DMS 273 (cell line): ENCODE results near the gene PTPN23.
A peak's percentile ranks its signal among the peaks of the same experiment; 100 is the strongest.

Experiments used
- DNase-seq: peaks from one replicate; lab custom pipeline; 2025; ENCODE audit not compliant: unreplicated experiment; lab: John Stamatoyannopoulos, UW

Gene PTPN23

GRCh38 chr3:47370887-47371697, 9.7 kb upstream of the PTPN23 start:
- peak; percentile 34 for DNase-seq

GRCh38 chr3:47374587-47374986, 6.2 kb upstream of the PTPN23 start:
- no peak for DNase-seq

GRCh38 chr3:47376393-47376792, 4.4 kb upstream of the PTPN23 start:
- DNase-seq, result no peak

- DNase-seq, result peak; percentile 10
These were observed 3.6 kb upstream of the PTPN23 start for GRCh38 chr3:47377186-47377585.

GRCh38 chr3:47378869-47379268, 2.0 kb upstream of the PTPN23 start:
- DNase-seq, result no peak

GRCh38 chr3:47379411-47379899, 1.4 kb upstream of the PTPN23 start:
- DNase-seq, result no peak

GRCh38 chr3:47380026-47380600, 708 bp upstream of the PTPN23 start:
- no peak for DNase-seq

GRCh38 chr3:47381317-47382157, 716 bp downstream of the PTPN23 start:
- peak; percentile 87 for DNase-seq

GRCh38 chr3:47384425-47384824, 3.6 kb downstream of the PTPN23 start:
- DNase-seq, result no peak

- DNase-seq, result no peak
These were observed 4.2 kb downstream of the PTPN23 start for GRCh38 chr3:47385007-47385406.

GRCh38 chr3:47385796-47386195, 5.0 kb downstream of the PTPN23 start:
- DNase-seq, result no peak

- no peak for DNase-seq
These were observed 12.1 kb downstream of the PTPN23 start for GRCh38 chr3:47392933-47393332.

- DNase-seq, result peak; percentile 31
These were observed 13.5 kb downstream of the PTPN23 start for GRCh38 chr3:47394140-47394870.

GRCh38 chr3:47394881-47395280, 14.1 kb downstream of the PTPN23 start:
- DNase-seq, result peak; percentile 74

- DNase-seq, result no peak
These were observed 17.4 kb downstream of the PTPN23 start for GRCh38 chr3:47398228-47398627.

GRCh38 chr3:47399016-47399415, 18.2 kb downstream of the PTPN23 start:
- DNase-seq, result no peak

GRCh38 chr3:47399531-47400270, 18.9 kb downstream of the PTPN23 start:
- DNase-seq, result no peak

GRCh38 chr3:47404431-47404876, 23.6 kb downstream of the PTPN23 start:
- DNase-seq, result no peak

GRCh38 chr3:47404955-47405790, 24.4 kb downstream of the PTPN23 start:
- DNase-seq, result no peak
